SK-N-SH treated with all-trans-retinoic acid at 6 μM for 48 hours (cell line): Measurements from ENCODE around the gene RAB4B.
"Not testable (repeated sequence)": the region's sequence is repeated elsewhere in the genome, so short reads cannot be mapped to it uniquely, and the experiment has no call there.

ENCODE experiments used
- ARNTL ChIP-seq: fragments of 450-650 bp; formaldehyde crosslinking; IDR thresholded peaks from 2 replicates; pipeline ENCODE4 v1.5.0; 2020; ENCODE audit warnings: low read depth, mild to moderate bottlenecking, moderate library complexity, borderline replicate concordance
- BACH2 ChIP-seq: fragments of 250-450 bp; sonication (Bioruptor Pico); IDR thresholded peaks from 2 replicates; pipeline ENCODE4 v1.9.0; 2021; ENCODE audit warnings: mild to moderate bottlenecking, borderline replicate concordance
- CSDC2 ChIP-seq: fragments of 250-450 bp; sonication (Bioruptor Pico); IDR thresholded peaks from 2 replicates; pipeline ENCODE4 v1.5.0; 2020; ENCODE audit warnings: mild to moderate bottlenecking, moderate library complexity
- ESRRG ChIP-seq: fragments of 250-450 bp; sonication (Bioruptor Pico); IDR thresholded peaks from 2 replicates; pipeline ENCODE4 v1.6.1; 2021; ENCODE audit warnings: mild to moderate bottlenecking
- ISL1 ChIP-seq: fragments of 250-450 bp; sonication (Bioruptor Pico); IDR thresholded peaks from 2 replicates; pipeline ENCODE4 v2.1.2; 2022; ENCODE audit warnings: mild to moderate bottlenecking, moderate library complexity
- RARB ChIP-seq: fragments of 250-450 bp; sonication (Bioruptor Pico); IDR thresholded peaks from 2 replicates; pipeline ENCODE4 v1.8.0; 2021; ENCODE audit warnings: mild to moderate bottlenecking, moderate library complexity
- ZFP3 ChIP-seq: fragments of 250-450 bp; sonication (Bioruptor Pico); IDR thresholded peaks from 2 replicates; pipeline ENCODE4 v1.5.0; 2020; ENCODE audit warnings: mild to moderate bottlenecking, moderate library complexity
- ZFP30 ChIP-seq: fragments of 450-650 bp; formaldehyde crosslinking; IDR thresholded peaks from 2 replicates; pipeline ENCODE4 v1.5.0; 2022; ENCODE audit warnings: mild to moderate bottlenecking, moderate library complexity
- TF ChIP-seq, protein P1 (sequence below): fragments of 250-450 bp; sonication (Bioruptor Pico); IDR thresholded peaks from 2 replicates; pipeline ENCODE4 v1.8.0; 2020; ENCODE audit warnings: mild to moderate bottlenecking, moderate library complexity, borderline replicate concordance
- TF ChIP-seq, protein P2 (sequence below): fragments of 250-450 bp; sonication (Bioruptor Pico); IDR thresholded peaks from 2 replicates; pipeline ENCODE4 v1.8.0; 2021; ENCODE audit warnings: low read depth, mild to moderate bottlenecking, moderate library complexity, borderline replicate concordance

DNA sequence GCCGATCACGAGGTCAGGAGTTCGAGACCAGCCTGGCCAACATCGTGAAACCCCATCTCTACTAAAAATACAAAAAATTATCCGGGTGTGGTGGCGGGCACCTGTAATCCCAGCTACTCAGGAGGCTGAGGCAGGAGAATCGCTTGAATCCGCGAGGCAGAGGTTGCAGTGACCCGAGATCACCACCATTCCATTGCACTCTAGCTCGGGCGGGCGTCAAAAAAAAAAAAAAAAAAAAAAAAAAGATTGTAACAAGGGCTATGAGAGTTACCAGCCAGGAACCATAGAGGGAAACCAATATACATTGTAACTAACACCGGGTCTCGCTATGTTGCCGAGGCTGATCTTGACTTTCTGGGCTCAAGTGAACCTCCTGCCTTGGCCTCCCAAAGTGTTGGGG is 45.7 kb upstream of the RAB4B start:
- TF ChIP-seq BACH2, CSDC2, ISL1, ESRRG, RARB, ZFP3, ARNTL, ZFP30 (CRISPR knock-in tag): not testable (repeated sequence)
- TF ChIP-seq, protein P1, sequence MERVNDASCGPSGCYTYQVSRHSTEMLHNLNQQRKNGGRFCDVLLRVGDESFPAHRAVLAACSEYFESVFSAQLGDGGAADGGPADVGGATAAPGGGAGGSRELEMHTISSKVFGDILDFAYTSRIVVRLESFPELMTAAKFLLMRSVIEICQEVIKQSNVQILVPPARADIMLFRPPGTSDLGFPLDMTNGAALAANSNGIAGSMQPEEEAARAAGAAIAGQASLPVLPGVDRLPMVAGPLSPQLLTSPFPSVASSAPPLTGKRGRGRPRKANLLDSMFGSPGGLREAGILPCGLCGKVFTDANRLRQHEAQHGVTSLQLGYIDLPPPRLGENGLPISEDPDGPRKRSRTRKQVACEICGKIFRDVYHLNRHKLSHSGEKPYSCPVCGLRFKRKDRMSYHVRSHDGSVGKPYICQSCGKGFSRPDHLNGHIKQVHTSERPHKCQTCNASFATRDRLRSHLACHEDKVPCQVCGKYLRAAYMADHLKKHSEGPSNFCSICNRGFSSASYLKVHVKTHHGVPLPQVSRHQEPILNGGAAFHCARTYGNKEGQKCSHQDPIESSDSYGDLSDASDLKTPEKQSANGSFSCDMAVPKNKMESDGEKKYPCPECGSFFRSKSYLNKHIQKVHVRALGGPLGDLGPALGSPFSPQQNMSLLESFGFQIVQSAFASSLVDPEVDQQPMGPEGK = not testable (repeated sequence)
- TF ChIP-seq, protein P2, sequence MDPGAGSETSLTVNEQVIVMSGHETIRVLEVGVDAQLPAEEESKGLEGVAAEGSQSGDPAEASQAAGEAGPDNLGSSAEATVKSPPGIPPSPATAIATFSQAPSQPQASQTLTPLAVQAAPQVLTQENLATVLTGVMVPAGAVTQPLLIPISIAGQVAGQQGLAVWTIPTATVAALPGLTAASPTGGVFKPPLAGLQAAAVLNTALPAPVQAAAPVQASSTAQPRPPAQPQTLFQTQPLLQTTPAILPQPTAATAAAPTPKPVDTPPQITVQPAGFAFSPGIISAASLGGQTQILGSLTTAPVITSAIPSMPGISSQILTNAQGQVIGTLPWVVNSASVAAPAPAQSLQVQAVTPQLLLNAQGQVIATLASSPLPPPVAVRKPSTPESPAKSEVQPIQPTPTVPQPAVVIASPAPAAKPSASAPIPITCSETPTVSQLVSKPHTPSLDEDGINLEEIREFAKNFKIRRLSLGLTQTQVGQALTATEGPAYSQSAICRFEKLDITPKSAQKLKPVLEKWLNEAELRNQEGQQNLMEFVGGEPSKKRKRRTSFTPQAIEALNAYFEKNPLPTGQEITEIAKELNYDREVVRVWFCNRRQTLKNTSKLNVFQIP = not testable (repeated sequence)
